Stimulated activated CD4-positive, alpha-beta T cell treated with anti-CD3 and anti-CD28 coated beads, Interleukin-12 subunit alpha, Interleukin-12 subunit beta, amount 100 ng/mL, for 4 hours (primary cell): ENCODE results near the gene ZNF423.

Experiments used
- DNase-seq: peaks from one replicate; pipeline ENCODE4 v3.0.0-alpha.2; 2020

The ZNF423 gene

DNA sequence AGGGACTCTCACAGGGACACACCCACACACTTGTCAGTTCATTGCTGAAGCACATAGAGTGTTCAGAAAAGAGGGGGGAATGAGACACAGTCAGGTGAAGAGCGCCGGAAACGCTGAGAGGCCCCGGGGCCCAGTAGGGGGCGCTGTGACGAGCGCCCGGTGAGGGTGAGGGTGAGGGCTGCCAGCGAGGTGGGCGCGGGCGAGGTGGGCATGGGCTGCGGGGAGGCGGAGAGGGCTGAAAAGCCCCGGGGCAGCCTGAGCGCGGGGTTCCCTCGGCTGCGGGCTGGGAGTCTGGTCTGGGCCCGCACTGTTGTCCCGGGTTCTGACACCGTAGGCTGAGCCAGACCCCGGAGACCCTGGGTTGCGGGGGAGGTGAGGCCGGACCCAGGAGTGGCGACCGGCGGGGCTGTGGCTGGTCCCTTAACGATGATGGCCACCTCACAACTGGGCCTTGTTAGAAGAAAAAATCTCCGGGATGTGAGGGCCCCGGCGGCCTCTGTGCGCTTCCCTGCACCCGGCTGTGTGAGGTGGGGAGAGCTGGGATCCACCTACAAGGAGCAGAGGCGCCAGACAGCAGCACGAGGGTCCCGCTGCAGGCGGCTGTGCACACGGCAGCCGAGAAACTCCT is 390.9 kb downstream of the ZNF423 start:
- no peak for DNase-seq

DNA sequence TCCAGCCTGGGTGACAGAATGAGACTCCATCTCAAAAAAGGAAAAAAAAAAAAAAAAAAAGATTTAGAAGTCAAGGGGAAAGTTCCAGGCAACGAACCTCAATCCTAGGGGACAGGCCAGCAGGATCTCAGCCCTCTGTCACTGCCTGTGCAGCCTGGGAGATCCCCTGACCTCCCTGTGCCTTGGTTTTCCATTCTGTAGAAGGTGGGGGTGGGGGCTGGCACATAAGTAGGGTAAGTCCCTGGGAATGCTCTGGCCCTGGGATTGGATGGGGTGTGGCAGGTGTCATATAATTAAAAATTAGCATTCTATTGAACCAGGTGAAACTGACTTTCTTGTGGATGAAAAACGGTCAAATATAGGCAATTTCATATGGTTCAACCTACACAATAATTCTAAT is 391.8 kb downstream of the ZNF423 start:
- no peak for DNase-seq

DNA sequence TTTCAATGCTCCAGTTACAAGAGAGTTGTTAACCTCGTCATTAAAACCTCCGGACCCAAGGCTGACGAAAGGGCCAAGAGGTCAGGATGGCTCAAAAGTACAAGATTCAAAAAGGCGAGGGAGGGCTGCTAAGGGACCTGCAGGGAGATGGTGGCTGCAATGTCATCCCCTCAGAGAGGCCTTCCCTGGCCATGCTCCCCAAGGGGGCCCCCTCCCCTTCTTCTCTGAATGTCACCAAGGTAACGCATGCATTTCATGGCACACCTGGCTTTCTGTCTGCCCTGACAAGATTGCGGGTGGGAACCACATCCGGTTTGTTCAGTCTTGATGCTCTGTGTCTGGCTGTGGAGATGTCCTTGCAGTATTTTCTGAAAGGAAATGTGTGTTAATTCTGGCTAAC is 392.4 kb downstream of the ZNF423 start:
- no peak for DNase-seq

DNA sequence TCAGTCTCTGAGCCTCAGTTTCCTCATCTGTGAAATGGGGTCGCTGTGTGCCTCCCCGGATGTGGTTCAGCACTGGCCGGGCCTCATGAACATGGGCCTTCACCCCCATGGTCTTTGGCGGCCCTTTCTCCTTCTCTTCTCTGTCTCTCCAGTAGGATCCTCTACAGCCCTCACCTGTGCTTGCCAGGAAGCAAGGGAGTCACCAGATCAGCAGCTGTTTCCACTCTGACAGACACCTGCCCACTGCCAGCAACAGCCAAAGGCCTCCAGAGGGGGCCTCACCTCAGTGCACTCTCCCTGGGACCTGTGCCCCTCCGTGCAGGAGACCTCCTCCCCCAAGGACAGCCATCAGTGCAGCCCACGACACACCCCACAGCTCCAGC is 392.9 kb downstream of the ZNF423 start:
- no peak for DNase-seq

DNA sequence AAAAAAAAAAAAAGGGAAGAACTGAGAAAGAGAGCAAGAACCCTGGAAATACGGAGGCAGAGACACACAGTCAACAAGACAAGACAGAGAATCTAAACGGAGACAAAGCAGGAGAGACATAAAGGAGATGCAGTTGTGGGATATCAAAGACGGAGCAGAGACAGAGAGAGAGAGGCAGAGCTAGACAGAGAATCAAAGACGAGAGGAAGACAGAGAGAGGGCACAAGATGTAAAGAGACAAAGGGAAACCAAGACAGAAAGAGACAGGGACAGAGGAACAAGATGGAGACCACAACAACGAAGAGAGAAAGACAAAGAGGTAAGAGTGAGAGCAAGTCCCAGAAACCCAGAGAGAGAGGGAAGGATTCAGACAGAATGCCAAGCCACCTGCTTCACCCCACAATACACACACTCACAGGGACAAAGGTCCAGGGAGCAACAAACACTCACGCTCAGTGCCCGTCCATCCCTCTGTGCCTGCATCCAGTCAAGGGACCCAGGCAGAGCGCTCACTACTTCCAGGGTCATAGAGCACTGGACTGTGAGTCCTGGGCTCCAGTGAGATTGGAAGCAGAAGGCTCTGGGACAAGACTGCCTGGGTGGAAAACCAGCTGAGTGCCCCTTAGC is 393.4 kb downstream of the ZNF423 start:
- no peak for DNase-seq

DNA sequence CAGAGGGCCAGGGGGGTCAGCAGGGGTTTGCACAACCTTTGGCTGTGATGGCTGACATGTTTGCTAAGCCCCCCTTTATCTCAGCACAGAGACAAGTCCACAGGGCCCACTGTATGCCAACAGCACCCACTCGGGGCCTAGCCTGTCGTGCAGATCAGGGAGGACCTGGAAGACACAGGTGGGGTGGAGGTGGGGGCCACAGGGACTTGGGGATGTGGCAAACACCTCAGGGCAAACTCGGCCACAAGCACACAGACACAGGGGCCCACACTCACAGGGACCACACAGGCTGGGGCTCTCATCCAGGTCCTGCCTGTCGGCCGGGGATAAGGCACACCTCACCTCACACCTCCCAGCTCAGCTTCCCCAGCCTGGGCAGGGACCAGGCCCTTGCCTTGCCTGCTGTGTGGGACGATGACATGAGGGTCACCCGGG is 394.4 kb downstream of the ZNF423 start:
- no peak for DNase-seq

DNA sequence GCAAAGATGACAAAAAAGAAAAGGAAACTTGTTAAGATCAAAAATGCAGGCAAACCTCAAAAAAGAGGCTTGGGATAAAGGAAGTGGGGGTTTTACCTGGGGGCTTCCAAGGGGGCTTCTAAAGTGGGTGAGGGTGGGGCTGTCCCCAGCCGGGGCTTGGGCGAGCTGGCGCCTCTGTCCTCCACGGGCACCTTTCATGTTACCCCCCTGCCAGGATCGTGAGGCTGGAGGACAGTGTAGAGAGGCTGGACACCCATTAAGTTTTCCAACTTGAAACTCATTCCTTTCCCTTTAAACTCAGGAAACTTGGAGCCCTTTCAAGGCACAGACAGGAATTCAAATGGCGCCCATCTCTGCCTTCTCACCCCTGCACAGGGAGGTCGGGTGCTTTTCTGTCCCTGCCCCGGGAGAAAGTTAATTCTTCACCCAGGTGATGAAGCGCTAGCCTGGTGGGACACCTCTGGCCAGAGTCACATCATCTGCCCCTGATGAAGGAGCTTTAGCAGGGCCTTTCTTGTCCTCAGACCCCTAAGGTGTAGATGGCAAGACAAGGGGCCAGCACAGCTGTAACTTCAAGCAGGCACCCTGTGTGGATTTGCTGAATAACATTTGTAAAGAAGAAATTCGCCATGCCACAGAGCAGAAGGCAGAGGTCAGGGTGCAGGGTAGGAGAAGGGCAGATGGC is 395.0 kb downstream of the ZNF423 start:
- DNase-seq, result no peak

DNA sequence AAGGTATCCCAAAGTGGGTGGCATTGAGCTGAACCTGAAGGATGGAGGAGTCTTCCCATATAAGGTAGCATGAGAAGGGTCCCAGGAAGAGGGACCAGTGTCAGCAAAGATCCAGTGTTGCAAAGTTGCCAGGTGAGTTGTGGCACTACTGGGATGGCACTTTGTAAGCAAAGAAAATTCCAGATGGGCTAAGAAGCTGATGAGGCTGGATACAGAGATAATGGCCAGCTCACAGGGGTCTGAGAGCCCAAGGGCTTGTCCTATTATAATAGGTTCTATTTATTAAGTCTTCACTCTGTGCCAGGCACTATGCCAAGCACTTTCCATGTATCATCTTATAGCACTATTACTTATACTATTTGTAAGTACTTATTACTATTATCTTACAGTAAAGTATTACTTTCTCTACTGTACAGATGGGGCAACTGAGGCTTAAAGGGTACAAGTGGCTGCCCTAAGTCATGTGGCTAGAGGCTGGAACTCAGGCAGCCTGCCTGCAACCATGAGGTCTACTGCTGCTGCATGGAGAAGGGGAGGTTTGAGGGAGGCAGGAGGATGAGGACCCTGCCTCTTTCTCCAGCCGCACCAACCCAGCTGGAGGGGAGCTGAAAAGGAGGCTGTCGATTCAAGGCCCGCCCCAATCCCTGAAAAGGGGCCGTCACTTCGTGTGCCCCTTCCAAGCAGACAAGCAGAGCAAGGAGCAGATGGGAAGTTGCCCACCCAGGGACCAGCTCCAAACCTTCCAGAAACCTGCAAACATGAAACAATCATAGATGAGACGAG is 395.8 kb downstream of the ZNF423 start:
- DNase-seq, result no peak

DNA sequence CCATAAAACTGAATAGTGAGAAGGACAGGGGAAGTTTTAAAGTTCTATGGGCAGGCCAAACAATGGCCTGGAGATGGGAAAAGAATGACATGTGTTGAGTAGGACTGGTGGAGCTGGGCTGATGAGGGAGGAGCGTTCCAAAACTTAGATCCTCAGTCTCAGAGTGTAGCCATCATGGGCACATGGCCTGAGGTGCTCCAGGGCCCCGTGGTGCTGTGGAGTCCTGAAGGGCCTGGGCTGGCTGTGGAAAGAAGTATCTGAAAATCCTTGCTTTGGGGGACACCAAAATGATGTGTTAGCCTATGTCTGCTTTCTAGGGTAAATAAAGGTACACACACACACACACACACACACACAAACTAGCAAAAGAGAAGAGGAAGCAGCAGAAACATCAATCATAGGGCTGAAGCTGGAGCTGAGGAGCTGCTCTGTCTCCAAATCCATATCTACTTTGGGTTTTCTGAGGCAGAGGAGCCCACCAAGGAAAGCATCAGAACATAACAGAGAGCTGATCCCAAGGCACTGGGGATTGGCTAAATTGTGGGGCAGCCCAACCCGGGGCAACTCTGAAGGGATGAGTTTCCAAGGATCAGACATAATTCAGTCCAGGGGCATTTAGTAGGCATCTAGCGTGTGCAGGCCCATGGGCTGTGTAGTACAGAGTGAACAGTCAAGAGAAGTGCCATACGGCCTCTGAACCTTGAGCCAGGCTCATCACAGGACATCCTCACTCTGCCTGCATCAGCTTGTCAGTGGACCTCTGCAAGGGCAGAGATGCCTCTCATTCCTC is 397.1 kb downstream of the ZNF423 start:
- DNase-seq, result no peak

DNA sequence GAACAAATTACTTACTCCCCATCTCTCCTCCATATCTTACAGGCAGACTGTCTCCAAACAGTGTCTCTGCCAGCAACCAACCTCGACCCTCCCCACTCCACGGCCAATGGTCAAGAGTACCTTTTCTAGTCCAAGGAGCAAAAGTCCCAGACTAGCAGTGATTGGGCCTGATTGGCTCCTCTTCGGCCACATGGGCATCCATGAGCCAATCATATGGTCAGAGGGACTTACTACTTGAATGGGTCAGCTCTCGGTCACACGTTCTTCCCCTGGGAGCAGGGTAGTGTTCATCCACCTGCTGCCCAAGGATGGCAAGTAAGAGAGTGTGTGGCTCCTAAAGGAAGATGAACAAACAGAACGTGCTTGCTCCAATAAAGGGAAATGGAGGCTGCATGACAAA is 397.7 kb downstream of the ZNF423 start:
- no peak for DNase-seq

DNA sequence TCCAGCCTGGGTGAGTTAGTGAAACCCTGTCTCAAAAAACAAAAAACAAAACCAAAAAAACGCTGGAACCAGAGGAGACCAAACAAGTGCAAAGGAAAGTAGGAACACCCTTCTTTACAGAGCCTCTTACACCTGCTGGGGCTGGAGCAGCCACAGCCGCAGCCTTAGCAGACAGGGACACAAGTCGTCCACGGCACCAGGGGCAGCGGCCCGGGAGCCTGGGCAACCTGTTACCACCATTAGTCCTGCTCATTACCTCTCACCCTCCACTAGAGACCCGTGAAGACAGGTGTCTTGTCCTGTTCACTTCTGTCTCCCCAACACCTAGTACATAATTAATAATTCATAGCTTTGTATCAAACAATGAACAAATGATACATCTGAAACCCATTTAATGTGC is 398.7 kb downstream of the ZNF423 start:
- DNase-seq, result no peak

DNA sequence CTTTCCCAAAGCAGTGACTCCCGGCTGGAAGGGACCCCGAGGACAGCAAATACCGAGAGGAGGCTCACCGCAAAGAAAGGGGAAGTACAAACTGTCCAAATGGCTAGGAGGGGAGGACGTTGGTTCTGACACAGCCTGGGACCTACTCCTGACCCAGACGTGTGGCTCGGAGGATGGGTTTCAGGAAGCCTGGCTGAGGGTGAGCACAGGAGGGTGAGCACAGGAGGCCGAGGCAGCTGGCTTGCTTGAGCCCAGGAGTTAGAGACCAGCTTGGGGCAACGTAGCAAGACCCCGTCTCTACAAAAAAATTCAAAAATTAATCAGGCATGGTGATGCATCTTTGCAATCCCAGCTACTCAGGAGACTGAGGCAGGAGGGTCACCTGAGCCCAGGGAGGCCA is 399.1 kb downstream of the ZNF423 start:
- no peak for DNase-seq

DNA sequence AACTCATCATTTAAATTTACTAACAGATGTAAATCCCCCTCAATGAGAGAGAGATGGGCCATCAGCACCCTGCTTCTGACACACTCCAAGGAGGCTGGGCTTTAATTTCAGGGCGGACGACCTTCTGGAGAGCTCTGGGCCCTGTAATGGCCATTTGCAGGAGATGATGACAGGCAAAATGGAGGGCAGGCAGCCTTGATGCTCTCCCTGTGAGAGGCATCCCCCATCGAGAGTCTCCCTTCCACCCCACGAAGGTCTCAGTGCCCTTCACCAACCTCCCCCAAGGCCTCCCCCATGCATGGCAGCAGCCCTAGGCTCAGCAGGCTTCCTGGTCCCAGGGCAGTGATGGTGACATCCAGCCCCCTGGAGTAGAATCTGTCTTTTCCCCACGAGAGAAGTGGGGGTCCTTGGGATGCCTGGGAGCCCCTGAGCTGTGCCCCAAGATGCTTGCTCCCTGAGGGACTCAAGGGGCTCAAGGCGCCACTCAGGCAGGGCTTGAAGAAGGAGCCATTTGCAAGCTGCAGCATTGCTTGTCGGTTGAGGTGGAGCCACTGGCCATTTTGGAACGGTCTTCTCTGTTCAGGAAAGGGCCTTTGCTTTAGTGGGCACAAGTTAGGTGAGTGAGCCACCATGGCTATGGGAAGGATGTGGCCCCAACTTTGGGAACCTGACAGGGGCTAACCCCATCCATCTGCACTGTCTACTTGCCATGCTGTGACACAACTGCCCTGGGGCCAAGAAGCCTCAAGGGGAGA is 399.7 kb downstream of the ZNF423 start:
- no peak for DNase-seq

DNA sequence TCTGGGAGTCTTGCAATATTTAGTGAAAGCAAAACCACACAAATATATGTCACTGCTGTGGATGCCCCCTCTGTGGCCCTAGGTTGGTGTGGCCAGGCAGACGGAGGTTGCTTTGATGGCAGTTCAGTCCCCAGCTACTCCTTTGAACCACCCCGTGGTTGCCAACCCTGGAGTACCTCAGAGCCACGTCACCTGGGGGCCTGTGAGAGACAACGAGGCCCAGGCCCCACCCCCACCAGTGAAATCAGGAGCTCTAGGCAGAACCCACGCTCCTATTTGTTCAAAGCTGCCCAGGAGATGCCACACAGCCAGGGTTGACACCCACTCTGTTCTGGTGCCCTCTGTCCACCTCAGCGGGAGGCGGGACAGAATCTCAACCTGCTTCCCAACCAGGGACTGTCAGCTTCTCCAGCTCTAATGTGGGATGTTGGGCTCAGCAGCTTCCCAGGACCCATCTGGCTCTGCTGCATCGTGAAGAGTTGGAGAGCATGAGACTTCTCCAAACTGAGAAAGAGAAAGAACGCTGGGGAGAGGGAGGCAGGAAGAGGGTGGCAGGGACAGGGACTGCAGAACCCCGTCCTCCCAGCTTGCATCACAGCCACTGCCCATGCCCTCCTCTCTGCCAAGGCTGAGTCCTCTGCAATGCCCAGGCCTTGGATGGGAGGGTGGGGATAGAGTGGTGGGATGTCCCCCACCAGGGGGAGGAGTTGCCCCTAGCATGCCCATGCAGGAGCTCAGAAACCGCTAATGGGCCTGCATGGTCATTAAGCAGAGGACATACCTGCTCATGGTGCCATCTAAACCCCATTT is 400.5 kb downstream of the ZNF423 start:
- no peak for DNase-seq

DNA sequence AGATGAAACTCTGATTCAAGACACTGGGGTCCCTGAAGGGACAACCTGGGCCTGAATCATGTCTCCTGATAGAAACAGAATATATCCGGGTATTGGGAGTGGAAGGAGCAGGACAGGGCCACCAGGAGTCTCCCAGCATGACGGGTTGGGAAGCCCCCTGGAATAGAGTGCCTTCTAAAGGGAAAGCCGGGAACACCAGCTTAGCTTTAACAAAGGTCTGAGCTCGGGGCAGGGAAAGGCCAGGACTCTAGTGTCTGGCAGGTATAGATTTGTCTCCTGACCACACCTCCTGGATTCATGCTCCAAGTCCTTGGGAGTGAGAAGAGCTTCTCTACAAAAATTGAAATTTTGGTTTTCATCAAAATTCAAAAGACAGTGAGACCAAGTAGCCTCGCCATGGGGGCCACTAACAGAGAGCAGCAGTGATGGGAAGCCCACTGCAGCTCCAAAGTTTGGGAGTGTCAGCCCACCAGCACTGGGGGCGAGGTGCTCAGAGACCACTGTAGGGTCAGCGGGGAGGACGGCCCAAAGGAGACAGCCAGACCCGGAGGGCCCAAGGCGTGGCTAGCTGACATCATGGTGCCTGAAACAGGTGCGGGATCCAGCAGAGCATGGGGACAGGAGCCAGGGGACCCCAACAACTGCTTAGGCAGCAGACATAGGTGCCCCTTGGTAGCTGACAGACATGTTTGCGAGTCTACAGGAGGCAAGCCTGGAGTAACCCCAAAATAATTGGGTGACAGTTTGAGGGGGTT is 401.3 kb downstream of the ZNF423 start:
- no peak for DNase-seq

DNA sequence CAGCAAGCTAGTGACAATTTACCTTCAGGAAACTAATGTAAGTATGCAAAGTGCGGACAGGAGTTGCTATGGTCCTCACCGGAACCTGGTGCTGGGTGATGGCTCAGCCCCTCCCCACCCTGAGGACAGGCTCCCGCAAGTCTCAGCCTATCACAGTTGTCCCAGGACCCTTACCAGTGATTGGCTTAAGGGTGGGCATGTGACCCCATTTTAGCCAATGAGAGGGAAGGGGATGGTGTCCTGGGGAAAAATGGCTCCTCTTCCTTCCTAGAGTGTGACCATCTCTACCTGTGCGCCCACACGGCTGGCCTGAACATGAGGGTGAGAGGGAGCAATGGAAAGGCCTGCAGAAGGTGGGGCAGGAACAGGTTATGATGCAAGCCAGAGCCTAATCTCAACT is 401.9 kb downstream of the ZNF423 start:
- DNase-seq, result no peak

DNA sequence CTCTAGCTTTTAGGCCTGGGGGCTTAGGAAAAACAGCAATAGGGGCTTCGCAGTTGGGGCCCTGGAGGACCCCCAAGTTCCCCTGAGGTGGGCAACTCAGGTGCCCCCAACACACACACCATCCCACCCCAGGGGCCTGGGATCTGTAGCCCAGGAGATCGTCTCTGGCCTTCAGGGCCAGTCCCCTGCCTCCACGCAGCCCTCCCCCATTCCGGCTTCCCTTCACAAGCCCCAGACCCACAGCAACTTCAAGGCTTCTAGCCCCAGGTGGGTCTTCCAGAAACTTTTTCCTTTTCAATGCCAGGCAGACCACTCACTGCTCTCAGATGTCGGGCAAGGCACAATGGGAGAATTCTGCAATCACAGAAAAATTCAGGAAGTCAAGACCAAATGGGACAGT is 402.9 kb downstream of the ZNF423 start:
- no peak for DNase-seq

DNA sequence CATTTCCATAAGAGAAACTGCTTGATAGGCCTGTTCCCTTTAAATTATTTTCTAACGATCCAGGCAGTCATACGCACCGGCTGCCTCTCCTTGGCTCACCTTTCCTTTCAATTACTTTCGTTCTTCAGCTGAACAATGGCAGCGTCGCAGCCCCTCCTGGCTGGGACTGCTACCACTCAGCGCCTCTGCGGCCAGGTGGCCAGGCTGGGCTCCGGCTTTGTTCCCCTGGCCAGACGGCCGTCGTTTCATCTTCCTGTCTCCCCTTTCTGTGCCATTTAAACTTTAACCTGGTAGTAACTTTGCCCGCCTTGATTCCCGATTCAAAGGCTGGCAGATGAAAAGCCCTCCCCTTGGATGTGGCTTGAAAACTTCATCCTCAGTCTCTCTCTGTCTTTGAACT is 403.3 kb downstream of the ZNF423 start:
- DNase-seq, result no peak

DNA sequence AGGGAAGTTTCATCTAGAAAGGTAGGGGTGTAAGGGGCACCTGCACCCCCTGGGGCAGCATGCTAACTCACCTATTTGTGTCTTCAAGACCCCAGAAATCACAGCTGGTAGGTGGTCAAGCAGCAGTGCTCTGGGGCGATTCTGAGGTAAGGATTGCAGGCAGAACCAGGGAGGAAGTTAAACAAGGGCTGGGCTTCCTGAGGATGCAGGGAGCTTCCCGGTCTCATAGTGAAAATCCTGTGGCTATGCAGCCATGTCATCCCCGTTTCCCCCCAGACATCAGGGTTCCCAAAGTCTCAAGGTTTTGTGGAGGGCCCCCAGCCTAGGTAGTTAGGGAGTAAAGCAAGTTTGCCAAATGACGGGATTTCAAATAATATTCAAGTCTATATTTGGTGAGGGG is 403.8 kb downstream of the ZNF423 start:
- no peak for DNase-seq

DNA sequence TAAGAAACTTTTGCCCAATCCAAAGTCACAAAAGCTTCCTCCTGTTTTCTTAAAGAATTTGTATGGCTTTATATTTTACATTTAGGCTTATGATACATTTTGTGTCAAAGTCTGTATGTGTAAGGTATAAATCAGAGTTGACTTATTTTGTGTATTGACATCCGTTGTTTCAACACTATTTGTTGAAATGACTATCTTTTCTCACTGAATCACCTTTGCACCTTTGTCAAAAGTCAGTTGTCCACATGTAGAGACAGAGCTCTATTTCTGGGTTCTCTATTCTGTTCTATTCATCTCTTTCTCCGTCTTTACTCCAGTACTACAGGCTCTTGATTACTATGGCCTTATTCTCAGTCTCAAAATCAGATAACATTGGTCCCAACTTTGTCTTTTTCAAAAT is 409.1 kb downstream of the ZNF423 start:
- no peak for DNase-seq

DNA sequence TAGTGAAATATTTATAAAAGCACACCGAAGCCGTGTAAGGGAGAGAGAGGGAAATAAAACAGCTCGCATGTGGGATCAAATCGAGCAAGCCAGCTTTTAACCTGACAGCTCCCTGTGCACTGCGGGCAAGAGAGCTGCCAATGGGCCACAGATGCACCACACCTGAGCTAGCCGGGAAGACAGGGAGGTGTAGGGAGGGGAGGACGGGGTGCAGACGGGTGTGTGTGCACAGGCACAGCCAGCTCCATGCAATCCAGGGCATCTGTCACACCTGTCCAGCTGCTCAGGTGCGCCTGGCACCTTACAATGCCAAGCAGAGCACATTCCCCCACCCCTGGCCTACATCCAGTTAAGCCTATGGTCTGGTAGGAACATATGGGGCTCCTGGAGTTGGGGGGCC is 412.3 kb downstream of the ZNF423 start:
- no peak for DNase-seq
